ENCODE results near the gene THRSP.

GRCh38 chr11:78072455-78072854 lies 8.8 kb downstream of the THRSP start:
- TF ChIP-seq POLR2A (IDR thresholded peaks at IDR 0.05; ENCODE audit: borderline replicate concordance, extremely low read depth, insufficient read depth, insufficient read length) (no peak), EZH2 (IDR thresholded peaks at IDR 0.05) (no peak), CTCF (IDR thresholded peaks at IDR 0.05 in 2 of 3, conservative IDR thresholded peaks at IDR 0.05 in 1 of 3; ENCODE audit: borderline replicate concordance in 1 of 3, insufficient read depth in 1 of 3, low read depth in 2 of 3, low read length in 2 of 3) (no peak), SIN3A (IDR thresholded peaks at IDR 0.05; ENCODE audit: low read depth) (no peak), REST (IDR thresholded peaks at IDR 0.05; ENCODE audit: low read depth) (no peak), ZNF274 (IDR thresholded peaks at IDR 0.05; ENCODE audit: low read depth, low read length) (no peak), POLR2AphosphoS5 (IDR thresholded peaks at IDR 0.05; ENCODE audit: low read depth, low read length) (no peak), ZFX (IDR thresholded peaks at IDR 0.05) (no peak), YY1 (IDR thresholded peaks at IDR 0.05; ENCODE audit: extremely low read depth, insufficient replicate concordance, low read depth, low read length) (no peak), RAD21 (IDR thresholded peaks at IDR 0.05; ENCODE audit: low read depth) (no peak)
- TF ChIP-seq, protein P1, sequence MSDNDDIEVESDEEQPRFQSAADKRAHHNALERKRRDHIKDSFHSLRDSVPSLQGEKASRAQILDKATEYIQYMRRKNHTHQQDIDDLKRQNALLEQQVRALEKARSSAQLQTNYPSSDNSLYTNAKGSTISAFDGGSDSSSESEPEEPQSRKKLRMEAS (IDR thresholded peaks at IDR 0.05): no peak
- TF ChIP-seq, protein P2, sequence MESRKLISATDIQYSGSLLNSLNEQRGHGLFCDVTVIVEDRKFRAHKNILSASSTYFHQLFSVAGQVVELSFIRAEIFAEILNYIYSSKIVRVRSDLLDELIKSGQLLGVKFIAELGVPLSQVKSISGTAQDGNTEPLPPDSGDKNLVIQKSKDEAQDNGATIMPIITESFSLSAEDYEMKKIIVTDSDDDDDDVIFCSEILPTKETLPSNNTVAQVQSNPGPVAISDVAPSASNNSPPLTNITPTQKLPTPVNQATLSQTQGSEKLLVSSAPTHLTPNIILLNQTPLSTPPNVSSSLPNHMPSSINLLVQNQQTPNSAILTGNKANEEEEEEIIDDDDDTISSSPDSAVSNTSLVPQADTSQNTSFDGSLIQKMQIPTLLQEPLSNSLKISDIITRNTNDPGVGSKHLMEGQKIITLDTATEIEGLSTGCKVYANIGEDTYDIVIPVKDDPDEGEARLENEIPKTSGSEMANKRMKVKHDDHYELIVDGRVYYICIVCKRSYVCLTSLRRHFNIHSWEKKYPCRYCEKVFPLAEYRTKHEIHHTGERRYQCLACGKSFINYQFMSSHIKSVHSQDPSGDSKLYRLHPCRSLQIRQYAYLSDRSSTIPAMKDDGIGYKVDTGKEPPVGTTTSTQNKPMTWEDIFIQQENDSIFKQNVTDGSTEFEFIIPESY (IDR thresholded peaks at IDR 0.05; ENCODE audit: extremely low read depth, insufficient replicate concordance, low read length): no peak
- TF ChIP-seq, protein P3, sequence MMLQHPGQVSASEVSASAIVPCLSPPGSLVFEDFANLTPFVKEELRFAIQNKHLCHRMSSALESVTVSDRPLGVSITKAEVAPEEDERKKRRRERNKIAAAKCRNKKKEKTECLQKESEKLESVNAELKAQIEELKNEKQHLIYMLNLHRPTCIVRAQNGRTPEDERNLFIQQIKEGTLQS (IDR thresholded peaks at IDR 0.05): no peak
